ENCODE results near the gene LRRC3B.

Gene LRRC3B

GRCh38 chr3:26631390-26631738, 8.8 kb downstream of the LRRC3B start:
- DNase-seq = no peak

- no peak for DNase-seq
Measured at GRCh38 chr3:26634601-26635000, 12.0 kb downstream of the LRRC3B start.

GRCh38 chr3:26636096-26636727, 13.6 kb downstream of the LRRC3B start:
- no peak for DNase-seq

GRCh38 chr3:26637698-26638097, 15.1 kb downstream of the LRRC3B start:
- no peak for DNase-seq

- DNase-seq = no peak
Measured at GRCh38 chr3:26638113-26638512, 15.5 kb downstream of the LRRC3B start.

GRCh38 chr3:26639339-26639738, 16.8 kb downstream of the LRRC3B start:
- DNase-seq = no peak

GRCh38 chr3:26647078-26647477, 24.5 kb downstream of the LRRC3B start:
- DNase-seq = no peak

GRCh38 chr3:26648461-26648860, 25.9 kb downstream of the LRRC3B start:
- DNase-seq = no peak

GRCh38 chr3:26652164-26652563, 29.6 kb downstream of the LRRC3B start:
- DNase-seq = no peak

GRCh38 chr3:26653811-26654425, 31.3 kb downstream of the LRRC3B start:
- no peak for DNase-seq

- no peak for DNase-seq
Measured at GRCh38 chr3:26655231-26655630, 32.7 kb downstream of the LRRC3B start.

- DNase-seq = no peak
Measured at GRCh38 chr3:26657348-26657976, 34.9 kb downstream of the LRRC3B start.

- DNase-seq = no peak
Measured at GRCh38 chr3:26668171-26668570, 45.6 kb downstream of the LRRC3B start.

- DNase-seq = no peak
Measured at GRCh38 chr3:26668696-26669095, 46.1 kb downstream of the LRRC3B start.

- no peak for DNase-seq
Measured at GRCh38 chr3:26675336-26675735, 52.8 kb downstream of the LRRC3B start.

GRCh38 chr3:26681632-26682031, 59.1 kb downstream of the LRRC3B start:
- no peak for DNase-seq

- no peak for DNase-seq
Measured at GRCh38 chr3:26682406-26682805, 59.8 kb downstream of the LRRC3B start.

- DNase-seq = no peak
Measured at GRCh38 chr3:26683902-26684301, 61.3 kb downstream of the LRRC3B start.

- no peak for DNase-seq
Measured at GRCh38 chr3:26687466-26687865, 64.9 kb downstream of the LRRC3B start.

GRCh38 chr3:26699553-26699952, 77.0 kb downstream of the LRRC3B start:
- DNase-seq = no peak

GRCh38 chr3:26703519-26703918, 80.9 kb downstream of the LRRC3B start:
- no peak for DNase-seq

GRCh38 chr3:26704736-26705135, 82.2 kb downstream of the LRRC3B start:
- DNase-seq = no peak

- no peak for DNase-seq
Measured at GRCh38 chr3:26708501-26708900, 85.9 kb downstream of the LRRC3B start.

- DNase-seq = no peak
Measured at GRCh38 chr3:26712211-26713026, 89.8 kb downstream of the LRRC3B start.
